GM12878 (cell line): Measurements from ENCODE around the gene POLA1.

Experiments
- CHD1 ChIP-seq: IDR thresholded peaks from 2 replicates; pipeline ENCODE4 v1.6.1; 2012; ENCODE audit warnings: low read depth, low read length, improper control_type of control experiment
- CTCF ChIP-seq, 3 experiments: IDR thresholded peaks in 2 of 3; conservative IDR thresholded peaks in 1 of 3; 2 replicates each; pipeline ENCODE4 v1.5.1; 2011; ENCODE audit warnings: low read depth in 3 of 3, low read length in 3 of 3, mild to moderate bottlenecking in 3 of 3, control low read depth in 2 of 3, moderate library complexity in 2 of 3, inconsistent platforms in 1 of 3, mixed read lengths in 1 of 3; ENCODE audit not compliant: control insufficient read depth in 2 of 3, insufficient read depth in 1 of 3; ENCODE audit errors: extremely low read depth in 1 of 3
- EZH2 ChIP-seq: IDR thresholded peaks from 2 replicates; pipeline ENCODE4 v1.6.1; 2012; ENCODE audit warnings: low read depth, mild to moderate bottlenecking, control low read depth, inconsistent platforms, low read length, borderline replicate concordance; ENCODE audit not compliant: control insufficient read depth
- FOXM1 ChIP-seq: IDR thresholded peaks from 2 replicates; pipeline ENCODE4 v1.6.1; 2012; ENCODE audit warnings: low read depth, mild to moderate bottlenecking, inconsistent platforms, low read length, moderate library complexity
- HCFC1 ChIP-seq: fragments of 150-350 bp; IDR thresholded peaks from 2 replicates; pipeline ENCODE4 v1.6.1; 2014; ENCODE audit warnings: low read length
- KDM1A ChIP-seq: fragments of 200-600 bp; sonication (generic); IDR thresholded peaks from 2 replicates; pipeline ENCODE4 v1.6.1; 2016; ENCODE audit warnings: borderline replicate concordance
- POLR2A ChIP-seq: IDR thresholded peaks from 2 replicates; pipeline ENCODE4 v1.6.1; 2011; ENCODE audit warnings: low read depth, mild to moderate bottlenecking, low read length
- RB1 ChIP-seq: fragments of 450-650 bp; formaldehyde crosslinking; IDR thresholded peaks from 2 replicates; pipeline ENCODE4 v1.6.1; 2017; ENCODE audit warnings: mild to moderate bottlenecking, borderline replicate concordance
- SIN3A ChIP-seq: IDR thresholded peaks from 2 replicates; pipeline ENCODE4 v1.6.1; 2012; ENCODE audit warnings: low read depth, low read length, improper control_type of control experiment
- TF ChIP-seq, protein P1 (sequence below): IDR thresholded peaks from 2 replicates; pipeline ENCODE4 v1.6.1; 2012; ENCODE audit warnings: mild to moderate bottlenecking, low read depth, low read length

- TF ChIP-seq, protein P1, sequence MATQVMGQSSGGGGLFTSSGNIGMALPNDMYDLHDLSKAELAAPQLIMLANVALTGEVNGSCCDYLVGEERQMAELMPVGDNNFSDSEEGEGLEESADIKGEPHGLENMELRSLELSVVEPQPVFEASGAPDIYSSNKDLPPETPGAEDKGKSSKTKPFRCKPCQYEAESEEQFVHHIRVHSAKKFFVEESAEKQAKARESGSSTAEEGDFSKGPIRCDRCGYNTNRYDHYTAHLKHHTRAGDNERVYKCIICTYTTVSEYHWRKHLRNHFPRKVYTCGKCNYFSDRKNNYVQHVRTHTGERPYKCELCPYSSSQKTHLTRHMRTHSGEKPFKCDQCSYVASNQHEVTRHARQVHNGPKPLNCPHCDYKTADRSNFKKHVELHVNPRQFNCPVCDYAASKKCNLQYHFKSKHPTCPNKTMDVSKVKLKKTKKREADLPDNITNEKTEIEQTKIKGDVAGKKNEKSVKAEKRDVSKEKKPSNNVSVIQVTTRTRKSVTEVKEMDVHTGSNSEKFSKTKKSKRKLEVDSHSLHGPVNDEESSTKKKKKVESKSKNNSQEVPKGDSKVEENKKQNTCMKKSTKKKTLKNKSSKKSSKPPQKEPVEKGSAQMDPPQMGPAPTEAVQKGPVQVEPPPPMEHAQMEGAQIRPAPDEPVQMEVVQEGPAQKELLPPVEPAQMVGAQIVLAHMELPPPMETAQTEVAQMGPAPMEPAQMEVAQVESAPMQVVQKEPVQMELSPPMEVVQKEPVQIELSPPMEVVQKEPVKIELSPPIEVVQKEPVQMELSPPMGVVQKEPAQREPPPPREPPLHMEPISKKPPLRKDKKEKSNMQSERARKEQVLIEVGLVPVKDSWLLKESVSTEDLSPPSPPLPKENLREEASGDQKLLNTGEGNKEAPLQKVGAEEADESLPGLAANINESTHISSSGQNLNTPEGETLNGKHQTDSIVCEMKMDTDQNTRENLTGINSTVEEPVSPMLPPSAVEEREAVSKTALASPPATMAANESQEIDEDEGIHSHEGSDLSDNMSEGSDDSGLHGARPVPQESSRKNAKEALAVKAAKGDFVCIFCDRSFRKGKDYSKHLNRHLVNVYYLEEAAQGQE: no peak
- no peak for TF ChIP-seq POLR2A
- TF ChIP-seq CHD1: no peak
- no peak for TF ChIP-seq CTCF (IDR thresholded peaks at IDR 0.05 in 2 of 3, conservative IDR thresholded peaks at IDR 0.05 in 1 of 3; ENCODE audit: control insufficient read depth in 2 of 3, extremely low read depth in 1 of 3, insufficient read depth in 1 of 3, low read depth in 3 of 3, low read length in 3 of 3)
- TF ChIP-seq SIN3A: no peak
- TF ChIP-seq HCFC1: no peak
- TF ChIP-seq FOXM1: no peak
- no peak for TF ChIP-seq RB1
- no peak for TF ChIP-seq KDM1A
- no peak for TF ChIP-seq EZH2
These were observed 66.8 kb downstream of the POLA1 start for GRCh38 chrX:24760363-24761000.
